ENCODE data around the gene CBL. TPM values are rescaled to one million over a fixed set of nuclear protein-coding genes. Genes with fewer than 3 reads are reported as not detected.

Gene CBL
- total RNA-seq, 1 donor from 2014 or later, result 13.8 TPM

- DNase-seq, result no peak
Measured at GRCh38 chr11:119335091-119335654, 129.0 kb downstream of the CBL start.

GRCh38 chr11:119335655-119336543 lies 129.8 kb downstream of the CBL start:
- no peak for DNase-seq

- DNase-seq, result no peak
Measured at GRCh38 chr11:119336744-119337469, 130.8 kb downstream of the CBL start.

- peak; percentile 38 for DNase-seq
Measured at GRCh38 chr11:119337581-119338317, 131.6 kb downstream of the CBL start.

GRCh38 chr11:119338318-119338890 lies 132.3 kb downstream of the CBL start:
- DNase-seq, result peak; percentile 90

- peak; percentile 34 for DNase-seq
Measured at GRCh38 chr11:119338965-119339588, 132.9 kb downstream of the CBL start.

- DNase-seq, result peak; percentile 84
Measured at GRCh38 chr11:119339589-119340334, 133.6 kb downstream of the CBL start.

- DNase-seq, result peak; percentile 94
Measured at GRCh38 chr11:119340335-119341221, 134.4 kb downstream of the CBL start, which contains the start of gene C1QTNF5. TSS of gene C1QTNF5 (minus strand) at chr11:119340883. CDS start at chr11:119340397, 486 bp downstream.

- DNase-seq, result no peak
Measured at GRCh38 chr11:119341222-119342022, 135.3 kb downstream of the CBL start.

GRCh38 chr11:119342023-119342300 lies 135.8 kb downstream of the CBL start:
- DNase-seq, result no peak

GRCh38 chr11:119342362-119343130 lies 136.4 kb downstream of the CBL start:
- DNase-seq, result no peak

GRCh38 chr11:119343726-119344125 lies 137.6 kb downstream of the CBL start:
- DNase-seq, result no peak

- DNase-seq, result no peak
Measured at GRCh38 chr11:119344291-119345010, 138.3 kb downstream of the CBL start.

GRCh38 chr11:119345685-119346084 lies 139.5 kb downstream of the CBL start:
- DNase-seq, result no peak

- DNase-seq, result no peak
Measured at GRCh38 chr11:119346605-119347004, 140.5 kb downstream of the CBL start, which contains the start of gene MFRP. TSS of gene MFRP (minus strand) at chr11:119346705. CDS start at chr11:119346513, 192 bp downstream.

GRCh38 chr11:119347242-119347641 lies 141.1 kb downstream of the CBL start:
- no peak for DNase-seq

- no peak for DNase-seq
Measured at GRCh38 chr11:119347940-119348605, 141.9 kb downstream of the CBL start.
